ENCODE data around the gene ST6GALNAC6. TPM values are rescaled to one million over a fixed set of nuclear protein-coding genes. Genes with fewer than 3 reads are reported as not detected.
A peak's percentile ranks its signal among the peaks of the same experiment; 100 is the strongest.

ST6GALNAC6 gene
- total RNA-seq, 1 donor from 2014 or later = 31.1 TPM

GRCh38 chr9:127919253-127919815 lies 19.9 kb upstream of the ST6GALNAC6 start:
- no peak for DNase-seq (ENCODE audit: low spot score, unreplicated experiment)
- Mint-ChIP-seq H3K4me1 (ENCODE audit: low read depth) (no peaks in the 10 kb centered on the region), H3K9me3 (ENCODE audit: low read depth) (no peaks in the 10 kb centered on the region), H3K4me3 (ENCODE audit: low read depth) (no peak overlapping the region), H3K27ac (no peak overlapping the region), H3K36me3 (ENCODE audit: insufficient read depth) (no peaks in the 10 kb centered on the region), H3K27me3 (peaks cover 35% of the 10 kb centered on the region)
- no peak for TF ChIP-seq CTCF (IDR thresholded peaks at IDR 0.05; ENCODE audit: unreplicated experiment)

GRCh38 chr9:127918183-127919107 lies 19.0 kb upstream of the ST6GALNAC6 start:
- DNase-seq (ENCODE audit: low spot score, unreplicated experiment) = no peak
- peak; percentile 16 for TF ChIP-seq CTCF (IDR thresholded peaks at IDR 0.05; ENCODE audit: unreplicated experiment)
- H3K36me3 Mint-ChIP-seq (ENCODE audit: insufficient read depth) = no peaks in the 10 kb centered on the region
- H3K4me3 Mint-ChIP-seq (ENCODE audit: low read depth) = no peak overlapping the region
- H3K27ac Mint-ChIP-seq = no peak overlapping the region
- H3K4me1 Mint-ChIP-seq (ENCODE audit: low read depth) = no peaks in the 10 kb centered on the region
- H3K27me3 Mint-ChIP-seq = peaks cover 31% of the 10 kb centered on the region
- H3K9me3 Mint-ChIP-seq (ENCODE audit: low read depth) = no peaks in the 10 kb centered on the region

- no peak overlapping the region for H3K27ac Mint-ChIP-seq
- H3K36me3 Mint-ChIP-seq (ENCODE audit: insufficient read depth) = no peaks in the 10 kb centered on the region
- DNase-seq (ENCODE audit: low spot score, unreplicated experiment) = no peak
- no peak overlapping the region for H3K4me3 Mint-ChIP-seq (ENCODE audit: low read depth)
- TF ChIP-seq CTCF (IDR thresholded peaks at IDR 0.05; ENCODE audit: unreplicated experiment) = no peak
- H3K4me1 Mint-ChIP-seq (ENCODE audit: low read depth) = peaks cover 4% of the 10 kb centered on the region
- H3K9me3 Mint-ChIP-seq (ENCODE audit: low read depth) = no peaks in the 10 kb centered on the region
- peaks cover 25% of the 10 kb centered on the region for H3K27me3 Mint-ChIP-seq
Observed at GRCh38 chr9:127917603-127918002, 18.2 kb upstream of the ST6GALNAC6 start.

- TF ChIP-seq CTCF (IDR thresholded peaks at IDR 0.05; ENCODE audit: unreplicated experiment) = no peak
- H3K4me1 Mint-ChIP-seq (ENCODE audit: low read depth) = peaks cover 4% of the 10 kb centered on the region
- no peaks in the 10 kb centered on the region for H3K9me3 Mint-ChIP-seq (ENCODE audit: low read depth)
- H3K4me3 Mint-ChIP-seq (ENCODE audit: low read depth) = peak within 1 kb of the TSS; percentile 64
- H3K36me3 Mint-ChIP-seq (ENCODE audit: insufficient read depth) = no peaks in the 10 kb centered on the region
- DNase-seq (ENCODE audit: low spot score, unreplicated experiment) = peak; percentile 92
- peaks cover 22% of the 10 kb centered on the region for H3K27me3 Mint-ChIP-seq
- H3K27ac Mint-ChIP-seq = no peak within 1 kb of the TSS
Observed at GRCh38 chr9:127916720-127917581, 17.5 kb upstream of the ST6GALNAC6 start, which contains the start of gene ST6GALNAC4. Gene ST6GALNAC4, minus strand, starts transcription at chr9:127917041. Its CDS starts 622 bp downstream, at chr9:127916419.
